Measurements from ENCODE around the gene DENND11.
A peak's percentile ranks its signal among the peaks of the same experiment; 100 is the strongest.
"Not testable (repeated sequence)": the region's sequence is repeated elsewhere in the genome, so short reads cannot be mapped to it uniquely, and the experiment has no call there.

DENND11 gene

GRCh38 chr7:141696348-141696747 lies 5.6 kb downstream of the DENND11 start:
- H3K27me3 Mint-ChIP-seq (ENCODE audit: low read depth, poor library complexity), result peaks cover 10% of the 10 kb centered on the region
- TF ChIP-seq, protein P1, sequence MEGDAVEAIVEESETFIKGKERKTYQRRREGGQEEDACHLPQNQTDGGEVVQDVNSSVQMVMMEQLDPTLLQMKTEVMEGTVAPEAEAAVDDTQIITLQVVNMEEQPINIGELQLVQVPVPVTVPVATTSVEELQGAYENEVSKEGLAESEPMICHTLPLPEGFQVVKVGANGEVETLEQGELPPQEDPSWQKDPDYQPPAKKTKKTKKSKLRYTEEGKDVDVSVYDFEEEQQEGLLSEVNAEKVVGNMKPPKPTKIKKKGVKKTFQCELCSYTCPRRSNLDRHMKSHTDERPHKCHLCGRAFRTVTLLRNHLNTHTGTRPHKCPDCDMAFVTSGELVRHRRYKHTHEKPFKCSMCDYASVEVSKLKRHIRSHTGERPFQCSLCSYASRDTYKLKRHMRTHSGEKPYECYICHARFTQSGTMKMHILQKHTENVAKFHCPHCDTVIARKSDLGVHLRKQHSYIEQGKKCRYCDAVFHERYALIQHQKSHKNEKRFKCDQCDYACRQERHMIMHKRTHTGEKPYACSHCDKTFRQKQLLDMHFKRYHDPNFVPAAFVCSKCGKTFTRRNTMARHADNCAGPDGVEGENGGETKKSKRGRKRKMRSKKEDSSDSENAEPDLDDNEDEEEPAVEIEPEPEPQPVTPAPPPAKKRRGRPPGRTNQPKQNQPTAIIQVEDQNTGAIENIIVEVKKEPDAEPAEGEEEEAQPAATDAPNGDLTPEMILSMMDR (IDR thresholded peaks at IDR 0.05), result no peak
- no peaks in the 10 kb centered on the region for H3K9me3 Mint-ChIP-seq
- DNase-seq, result no peak
- H3K27ac Mint-ChIP-seq, result no peak overlapping the region
- no peak overlapping the region for H3K4me3 Mint-ChIP-seq
- H3K4me1 Mint-ChIP-seq, result peaks cover 45% of the 10 kb centered on the region
- H3K36me3 Mint-ChIP-seq (ENCODE audit: low read depth), result peaks cover 7% of the 10 kb centered on the region

GRCh38 chr7:141695803-141696289 lies 6.1 kb downstream of the DENND11 start:
- H3K27ac Mint-ChIP-seq, result peak overlapping the region; percentile 46
- peaks cover 41% of the 10 kb centered on the region for H3K4me1 Mint-ChIP-seq
- H3K9me3 Mint-ChIP-seq, result no peaks in the 10 kb centered on the region
- H3K27me3 Mint-ChIP-seq (ENCODE audit: low read depth, poor library complexity), result peaks cover 10% of the 10 kb centered on the region
- TF ChIP-seq, protein P1 (IDR thresholded peaks at IDR 0.05), result no peak
- H3K36me3 Mint-ChIP-seq (ENCODE audit: low read depth), result peaks cover 7% of the 10 kb centered on the region
- H3K4me3 Mint-ChIP-seq, result no peak overlapping the region
- peak; percentile 35 for DNase-seq

- Mint-ChIP-seq H3K4me1 (peaks cover 27% of the 10 kb centered on the region), H3K27me3 (ENCODE audit: low read depth, poor library complexity) (peaks cover 3% of the 10 kb centered on the region), H3K27ac (no peak overlapping the region), H3K9me3 (no peaks in the 10 kb centered on the region), H3K36me3 (ENCODE audit: low read depth) (peaks cover 19% of the 10 kb centered on the region), H3K4me3 (no peak overlapping the region)
- TF ChIP-seq, protein P1 (IDR thresholded peaks at IDR 0.05), result no peak
- no peak for DNase-seq
Measured at GRCh38 chr7:141693082-141693481, 8.9 kb downstream of the DENND11 start.

- DNase-seq, result no peak
- Mint-ChIP-seq H3K36me3 (ENCODE audit: low read depth) (peaks cover 22% of the 10 kb centered on the region), H3K27me3 (ENCODE audit: low read depth, poor library complexity) (no peaks in the 10 kb centered on the region), H3K4me3 (no peak overlapping the region), H3K4me1 (peaks cover 27% of the 10 kb centered on the region), H3K27ac (no peak overlapping the region), H3K9me3 (no peaks in the 10 kb centered on the region)
- TF ChIP-seq, protein P1 (IDR thresholded peaks at IDR 0.05), result no peak
Measured at GRCh38 chr7:141691961-141692360, 10.0 kb downstream of the DENND11 start.

DNA sequence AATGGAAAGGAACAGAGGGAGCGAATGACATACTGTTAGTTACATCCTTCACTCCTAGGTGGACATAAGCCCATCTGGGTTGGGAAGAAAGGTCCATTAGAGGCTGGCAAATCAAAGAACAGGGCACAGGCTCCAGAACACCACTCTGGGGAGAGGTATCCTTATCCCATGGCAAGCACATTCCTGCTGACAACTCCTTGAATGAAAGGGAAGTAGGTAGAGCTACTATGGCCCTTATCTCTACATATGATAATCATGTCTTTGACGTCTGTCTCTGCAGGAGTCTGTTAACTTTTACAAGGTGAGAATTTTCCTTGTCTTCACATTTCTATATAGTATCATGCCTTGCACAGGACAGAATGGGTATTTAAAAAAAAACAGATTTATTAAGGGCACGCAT lies 10.4 kb downstream of the DENND11 start:
- Mint-ChIP-seq H3K27ac (no peak overlapping the region), H3K9me3 (no peaks in the 10 kb centered on the region), H3K4me3 (no peak overlapping the region), H3K27me3 (ENCODE audit: low read depth, poor library complexity) (no peaks in the 10 kb centered on the region), H3K4me1 (peaks cover 29% of the 10 kb centered on the region), H3K36me3 (ENCODE audit: low read depth) (peaks cover 26% of the 10 kb centered on the region)
- DNase-seq, result no peak
- TF ChIP-seq, protein P1 (IDR thresholded peaks at IDR 0.05), result no peak

DNA sequence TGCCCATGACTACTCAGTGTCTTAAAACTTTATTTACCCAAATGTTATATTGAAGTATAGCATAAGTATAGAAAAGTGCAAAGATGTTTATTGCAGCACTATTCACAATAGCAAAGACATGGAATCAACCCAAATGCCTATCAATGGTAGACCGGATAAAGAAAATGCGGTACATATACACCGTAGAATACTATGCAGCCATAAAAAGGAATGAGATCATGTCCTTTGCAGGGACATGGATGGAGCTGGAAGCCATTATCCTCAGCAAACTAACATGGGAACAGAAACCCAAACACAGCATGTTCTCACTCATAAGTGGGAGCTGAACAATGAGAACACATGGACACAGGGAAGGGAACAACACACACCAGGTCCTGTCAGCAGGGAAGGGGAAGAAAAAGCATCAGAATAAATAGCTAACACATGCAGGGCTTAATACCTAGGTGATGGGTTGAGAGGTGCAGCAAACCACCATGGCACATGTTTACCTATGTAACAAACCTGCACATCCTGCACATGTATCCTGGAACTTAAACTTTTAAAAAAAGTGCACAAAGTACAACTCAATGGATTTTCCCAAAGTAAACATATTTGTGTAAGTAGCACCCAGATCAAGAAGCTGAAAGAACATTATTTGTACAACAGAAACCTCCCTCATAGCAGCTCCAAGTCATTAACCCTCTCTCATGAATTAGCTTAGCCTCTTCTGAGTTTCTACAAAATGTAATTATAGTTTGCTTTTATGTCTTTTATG lies 12.7 kb downstream of the DENND11 start:
- H3K9me3 Mint-ChIP-seq; H3K4me3 Mint-ChIP-seq; DNase-seq; H3K27me3 Mint-ChIP-seq (ENCODE audit: low read depth, poor library complexity); H3K4me1 Mint-ChIP-seq: not testable (repeated sequence)
- Mint-ChIP-seq H3K27ac (peak overlapping the region; percentile 55), H3K36me3 (ENCODE audit: low read depth) (peaks cover 33% of the 10 kb centered on the region)
